Measurements from ENCODE around the gene XRCC2. TPM values are rescaled to one million over a fixed set of nuclear protein-coding genes. Genes with fewer than 3 reads are reported as not detected.
"Not testable (repeated sequence)": the region's sequence is repeated elsewhere in the genome, so short reads cannot be mapped to it uniquely, and the experiment has no call there.

XRCC2 gene
- total RNA-seq, 1 experiment from 2014 or later = 10.5 TPM

DNA sequence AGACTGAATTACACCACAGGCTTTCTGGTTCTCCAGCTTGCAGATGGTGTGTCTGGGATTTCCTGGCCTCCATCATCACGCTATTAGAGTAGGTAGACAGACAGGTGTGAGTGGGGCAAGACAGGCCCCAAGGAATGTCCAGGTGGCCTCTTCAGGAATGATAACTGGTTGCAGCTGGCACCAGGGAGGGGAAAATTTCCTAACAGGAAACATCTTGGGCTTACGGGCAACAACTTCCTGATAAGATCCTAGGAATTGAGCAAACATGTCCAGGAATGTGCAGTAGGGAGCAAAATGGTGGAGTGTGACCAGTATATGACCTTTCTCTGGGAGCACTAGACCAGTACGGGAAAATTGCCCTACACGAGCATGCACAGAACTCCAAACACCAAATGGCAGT, 11.3 kb downstream of the XRCC2 start:
- no peak for DNase-seq (ENCODE audit: low read depth)

- DNase-seq (ENCODE audit: low read depth) = no peak
Observed at GRCh38 chr7:152663931-152664330, 12.0 kb downstream of the XRCC2 start.

- no peak for DNase-seq (ENCODE audit: low read depth)
Observed at GRCh38 chr7:152663148-152663740, 12.7 kb downstream of the XRCC2 start.

GRCh38 chr7:152661479-152661878, 14.5 kb downstream of the XRCC2 start:
- DNase-seq (ENCODE audit: low read depth) = no peak

GRCh38 chr7:152660021-152660420, 15.9 kb downstream of the XRCC2 start:
- no peak for DNase-seq (ENCODE audit: low read depth)

DNA sequence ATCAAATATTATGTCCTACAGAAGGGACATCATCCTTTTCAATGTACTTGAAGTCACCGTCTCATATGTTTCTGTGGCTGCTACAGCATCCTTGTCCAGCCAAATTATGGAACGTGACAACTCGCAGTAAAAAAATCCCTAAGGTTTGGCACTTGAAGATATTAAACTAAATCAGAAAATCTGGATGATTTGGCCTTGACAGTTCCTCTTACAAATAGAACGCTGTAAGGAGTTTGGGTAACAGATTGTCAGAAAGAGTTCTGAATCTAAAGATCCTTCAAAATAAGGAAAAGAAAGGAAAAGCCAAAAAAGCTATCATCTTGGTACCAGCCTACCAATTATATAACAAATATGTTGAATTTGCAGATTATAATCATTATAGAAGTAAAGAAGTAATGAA, 21.0 kb downstream of the XRCC2 start:
- no peak for DNase-seq (ENCODE audit: low read depth)

GRCh38 chr7:152649220-152649619, 26.7 kb downstream of the XRCC2 start:
- DNase-seq (ENCODE audit: low read depth) = no peak

- DNase-seq (ENCODE audit: low read depth) = no peak
Observed at GRCh38 chr7:152647009-152647408, 28.9 kb downstream of the XRCC2 start.

DNA sequence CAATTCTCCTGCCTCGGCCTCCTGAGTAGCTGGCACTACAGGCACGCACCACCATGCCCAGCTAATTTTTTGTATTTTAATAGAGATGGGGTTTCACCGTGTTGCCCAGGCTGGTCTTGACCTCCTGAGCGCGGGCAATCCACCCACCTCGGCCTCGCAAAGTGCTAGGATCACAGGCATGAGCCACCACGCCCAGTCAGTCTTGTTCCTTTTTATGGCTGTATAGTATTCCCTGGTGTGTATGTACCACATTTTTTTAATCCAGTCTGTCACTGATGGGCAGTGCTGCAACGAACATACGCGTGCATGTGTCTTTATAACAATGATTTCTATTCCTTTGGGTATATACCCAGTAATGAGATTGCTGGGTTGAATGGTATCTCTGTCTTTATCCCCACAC, 29.4 kb downstream of the XRCC2 start:
- DNase-seq (ENCODE audit: low read depth) = not testable (repeated sequence)

- no peak for DNase-seq (ENCODE audit: low read depth)
Observed at GRCh38 chr7:152643979-152644559, 31.9 kb downstream of the XRCC2 start.

GRCh38 chr7:152641384-152641783, 34.6 kb downstream of the XRCC2 start:
- DNase-seq (ENCODE audit: low read depth) = no peak

GRCh38 chr7:152640829-152641228, 35.1 kb downstream of the XRCC2 start:
- DNase-seq (ENCODE audit: low read depth) = no peak

DNA sequence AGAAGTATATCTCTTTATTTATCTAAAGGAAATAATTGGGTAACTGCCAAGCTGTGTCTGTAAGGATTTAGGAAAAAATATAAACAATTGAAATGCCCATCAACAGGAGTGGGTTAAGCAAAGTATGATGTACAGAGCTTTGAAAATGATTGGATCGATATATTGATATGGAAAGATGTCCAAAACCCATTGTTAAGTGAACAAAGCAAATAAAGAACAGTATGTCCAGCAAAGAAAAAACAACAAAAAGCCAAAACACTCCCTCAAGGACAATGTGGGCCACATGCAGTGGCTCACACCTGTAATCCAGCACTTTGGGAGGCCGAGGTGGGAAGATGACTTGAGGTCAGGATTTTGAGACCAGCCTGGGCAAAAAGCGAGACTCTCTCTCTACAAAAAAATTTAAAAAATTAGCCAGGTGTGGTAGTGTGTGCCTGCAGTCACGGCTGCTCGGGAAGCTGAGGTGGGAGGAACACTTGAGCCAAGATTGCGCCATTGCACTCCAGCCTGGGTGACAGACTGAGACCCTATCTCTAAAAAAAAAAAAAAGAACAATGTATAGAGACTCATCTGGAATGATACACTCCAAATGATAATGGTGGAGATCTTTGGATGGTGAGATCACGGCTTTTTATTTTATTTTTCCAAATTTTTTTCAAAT, 37.9 kb downstream of the XRCC2 start:
- no peak for DNase-seq (ENCODE audit: low read depth)

GRCh38 chr7:152637161-152637560, 38.8 kb downstream of the XRCC2 start:
- no peak for DNase-seq (ENCODE audit: low read depth)

- DNase-seq (ENCODE audit: low read depth) = no peak
Observed at GRCh38 chr7:152636441-152636840, 39.5 kb downstream of the XRCC2 start.

- peak; percentile 15 for DNase-seq (ENCODE audit: low read depth)
Observed at GRCh38 chr7:152633504-152633903, 42.4 kb downstream of the XRCC2 start.

- DNase-seq (ENCODE audit: low read depth) = no peak
Observed at GRCh38 chr7:152633072-152633471, 42.9 kb downstream of the XRCC2 start.

DNA sequence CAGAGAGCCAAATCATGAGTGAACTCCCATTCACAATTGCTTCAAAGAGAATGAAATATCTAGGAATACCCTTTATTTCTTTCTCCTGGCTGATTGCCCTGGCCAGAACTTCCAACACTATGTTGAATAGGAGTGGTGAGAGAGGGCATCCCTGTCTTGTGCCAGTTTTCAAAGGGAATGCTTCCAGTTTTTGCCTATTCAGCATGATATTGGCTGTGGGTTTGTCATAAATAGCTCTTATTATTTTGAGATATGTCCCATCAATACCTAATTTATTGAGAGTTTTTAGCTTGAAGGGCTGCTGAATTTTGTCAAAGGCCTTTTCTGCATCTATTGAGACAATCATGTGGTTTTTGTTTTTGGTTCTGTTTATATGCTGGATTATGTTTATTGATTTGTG, 47.2 kb downstream of the XRCC2 start:
- not testable (repeated sequence) for DNase-seq (ENCODE audit: low read depth)

DNA sequence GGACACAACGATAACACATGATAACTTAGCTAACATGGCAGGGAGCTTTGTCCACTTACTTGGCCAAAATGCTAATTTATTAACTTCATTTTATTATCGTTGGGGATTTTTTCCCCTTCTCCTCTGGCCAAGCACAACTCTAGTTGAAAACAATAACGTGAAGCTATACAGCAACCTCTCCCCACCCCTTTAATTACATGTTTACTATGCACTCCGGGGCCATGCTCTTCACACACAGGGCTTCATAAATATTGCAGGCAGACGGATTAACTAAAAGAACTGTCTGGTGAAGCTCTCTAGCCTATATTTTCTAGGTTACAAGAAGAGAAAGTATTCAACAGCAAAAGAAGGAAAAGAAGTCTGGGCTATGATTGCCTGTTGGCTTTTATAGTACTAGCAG, 51.7 kb downstream of the XRCC2 start:
- DNase-seq (ENCODE audit: low read depth) = no peak

DNA sequence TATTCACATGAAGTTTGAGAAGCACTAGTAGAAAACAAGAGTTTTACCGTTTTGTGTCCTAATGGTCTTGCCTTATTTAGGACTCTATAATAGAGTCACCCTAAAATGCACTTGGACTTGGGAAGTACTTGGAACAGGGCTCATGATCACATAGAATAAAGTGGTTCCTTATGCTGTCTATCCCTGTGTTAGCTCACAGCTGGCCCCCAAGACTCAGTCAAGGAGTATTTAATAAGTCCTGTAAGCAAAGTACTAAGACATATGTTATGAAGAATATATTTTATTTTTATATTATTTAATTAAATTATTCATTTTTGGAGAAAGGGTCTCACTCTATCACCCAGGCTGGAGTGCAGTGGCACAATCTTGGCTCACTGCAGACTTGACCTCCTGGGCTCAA, 54.5 kb downstream of the XRCC2 start:
- no peak for DNase-seq (ENCODE audit: low read depth)

DNA sequence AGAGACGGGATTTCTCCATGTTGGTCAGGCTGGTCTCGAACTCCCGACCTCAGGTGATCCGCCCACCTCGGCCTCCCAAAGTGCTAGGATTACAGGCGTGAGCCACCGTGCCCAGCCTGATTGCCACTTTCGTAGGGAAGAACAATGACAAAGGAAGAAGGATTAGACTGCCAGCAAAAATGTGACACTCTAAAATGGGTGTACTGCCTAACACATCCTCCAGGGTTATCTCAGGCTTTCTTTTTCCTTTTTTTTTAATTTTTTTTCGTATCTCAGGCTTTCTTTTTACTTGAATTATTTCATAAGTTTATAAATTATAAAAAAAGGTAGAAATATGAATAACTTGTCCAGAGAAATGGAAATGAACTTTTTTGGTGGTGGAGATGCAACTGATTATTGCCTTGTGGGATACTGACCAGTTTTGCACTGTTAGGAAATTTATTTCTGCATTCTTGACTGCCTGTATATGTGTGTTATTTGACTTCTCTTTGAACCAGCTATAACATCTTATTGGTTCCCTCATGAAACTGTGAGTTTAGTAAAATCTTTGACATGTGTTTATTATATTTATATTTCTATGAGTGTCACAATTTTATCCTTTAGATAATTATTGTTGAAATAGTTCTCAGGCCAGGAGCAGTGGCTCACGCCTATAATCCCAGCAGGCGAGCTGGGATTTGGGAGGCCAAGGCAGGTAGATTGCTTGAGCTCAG, 56.8 kb downstream of the XRCC2 start:
- no peak for DNase-seq (ENCODE audit: low read depth)

DNA sequence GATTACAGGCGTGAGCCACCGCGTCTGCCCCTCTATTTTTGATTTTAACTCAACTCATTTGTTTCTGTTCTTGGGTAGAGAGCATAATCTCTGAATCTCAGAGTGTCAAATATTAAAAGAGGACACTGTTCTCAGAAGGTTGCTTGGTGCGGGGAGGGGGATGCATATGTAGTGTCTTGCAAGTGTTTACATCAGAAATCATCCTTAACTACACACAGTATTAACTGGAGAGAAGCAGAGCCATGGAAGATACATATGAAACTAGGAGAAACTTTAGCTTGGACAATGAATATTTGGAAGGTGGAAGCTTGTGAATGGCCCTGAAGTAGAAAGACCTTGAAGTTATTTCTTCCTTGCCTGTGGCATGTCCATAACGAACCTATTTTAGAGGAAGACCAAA, 57.5 kb downstream of the XRCC2 start:
- no peak for DNase-seq (ENCODE audit: low read depth)

Data from HT1080 (cell line).